PC-9 (cell line): ENCODE measurements around the gene SIPA1L2. TPM values are rescaled to one million over a fixed set of nuclear protein-coding genes. Genes with fewer than 3 reads are reported as not detected.

Source experiments
- Bru-seq: library from RNA; stranded (reverse); fragments of 400-500 nt; gene quantifications from one replicate; lab custom pipeline; 2021; lab: Mats Ljungman, UMichigan
- BruChase-seq, 2 experiments: library from RNA; stranded (reverse); fragments of 400-500 nt; gene quantifications; one replicate each; lab custom pipeline; 2021; lab: Mats Ljungman, UMichigan
- BruUV-seq: library from RNA; stranded (reverse); fragments of 400-500 nt; replicated peaks from 2 replicates; lab custom pipeline; 2021; lab: Mats Ljungman, UMichigan
- CTCF ChIA-PET: fragments of 300-600 bp; sonication (Branson Sonifier 250); formaldehyde crosslinking; loops from one replicate; lab custom pipeline; 2022; ENCODE audit warnings: antibody characterized with exemption; lab: Charles Lee
- POLR2A ChIA-PET: fragments of 300-600 bp; sonication (Branson Sonifier 250); formaldehyde crosslinking; loops from one replicate; lab custom pipeline; 2022; ENCODE audit warnings: antibody characterized with exemption; ENCODE audit not compliant: unreplicated experiment; lab: Charles Lee
- DNase-seq, 2 experiments: peaks; one replicate each; pipeline versions ENCODE4 v3.0.0 to v3.0.0-alpha.2; 2015 to 2022; ENCODE audit warnings: mixed read lengths in 1 of 2
- H2AFZ ChIP-seq: fragments of 200-600 bp; sonication (generic); 2 replicates; pipeline ENCODE4 v1.8.1; 2017; ENCODE audit warnings: antibody characterized with exemption
- H3F3A ChIP-seq: fragments of 200-600 bp; sonication (generic); 2 replicates; pipeline ENCODE4 v1.8.1; 2017; ENCODE audit warnings: antibody characterized with exemption, mild to moderate bottlenecking, low read depth; ENCODE audit not compliant: insufficient read depth
- H3K27ac ChIP-seq: fragments of 200-600 bp; sonication (generic); 2 replicates; pipeline ENCODE4 v1.6.1; 2016; ENCODE audit warnings: mixed run types
- H3K27me3 ChIP-seq: fragments of 200-600 bp; sonication (generic); 2 replicates; pipeline ENCODE4 v1.6.1; 2016; ENCODE audit warnings: low read depth, mixed run types; ENCODE audit not compliant: insufficient read depth
- H3K36me3 ChIP-seq: fragments of 200-600 bp; sonication (generic); 2 replicates; pipeline ENCODE4 v1.6.1; 2016; ENCODE audit warnings: low read depth, mixed run types
- H3K4me1 ChIP-seq: fragments of 200-600 bp; sonication (generic); replicated peaks from 2 replicates; pipeline ENCODE4 v1.6.1; 2016; ENCODE audit warnings: mixed run types; ENCODE audit not compliant: insufficient read depth
- H3K4me2 ChIP-seq: fragments of 200-600 bp; sonication (generic); 2 replicates; pipeline ENCODE4 v1.6.1; 2017; ENCODE audit warnings: mixed run types
- H3K4me3 ChIP-seq: fragments of 200-600 bp; sonication (generic); 2 replicates; pipeline ENCODE4 v1.6.1; 2016; ENCODE audit warnings: mixed run types
- H3K79me2 ChIP-seq: fragments of 200-600 bp; sonication (generic); 2 replicates; pipeline ENCODE4 v1.6.1; 2017; ENCODE audit warnings: low read depth, mixed run types
- H3K9me2 ChIP-seq: fragments of 200-600 bp; sonication (generic); 2 replicates; pipeline ENCODE4 v1.8.1; 2017; ENCODE audit warnings: mild to moderate bottlenecking; ENCODE audit not compliant: insufficient read depth
- H3K9me3 ChIP-seq: fragments of 200-600 bp; sonication (generic); 2 replicates; pipeline ENCODE4 v1.8.1; 2016; ENCODE audit warnings: low read depth; ENCODE audit not compliant: insufficient read depth
- H4K20me1 ChIP-seq: fragments of 200-600 bp; sonication (generic); 2 replicates; pipeline ENCODE4 v1.8.1; 2017; ENCODE audit not compliant: insufficient read depth
- CTCF ChIP-seq: fragments of 200-600 bp; sonication (generic); conservative IDR thresholded peaks from 2 replicates; pipeline ENCODE4 v1.6.1; 2017; ENCODE audit warnings: mixed run types, antibody characterized with exemption, mild to moderate bottlenecking, moderate library complexity
- EZH2 ChIP-seq: fragments of 200-600 bp; sonication (generic); IDR thresholded peaks from 2 replicates; pipeline ENCODE4 v1.8.0; 2017; ENCODE audit warnings: antibody characterized with exemption, low read depth
- intact Hi-C: fragments of 100-400 bp; cut with micrococcal nuclease; formaldehyde crosslinking; loops from one replicate; pipeline ENCODE4 v1.10.0; 2022; ENCODE audit not compliant: unreplicated experiment
- long read RNA-seq: library from polyadenylated mRNA; stranded (forward); transcript quantifications from one replicate; pipeline ENCODE4 v2.0.0, GENCODE V29; 2022
- total RNA-seq: library from RNA; stranded (reverse); gene quantifications from 2 replicates; pipeline ENCODE4 v1.2.3, GENCODE V29; 2021

SIPA1L2 gene
- total RNA-seq, result not detected in 2 replicates
- Bru-seq, nascent RNA, result percentile 4 among the genes with signal in this experiment
- percentile 4 among the genes with signal in this experiment for BruChase-seq, experiment 1, labeled RNA remaining after a 2-hour chase
- percentile 4 among the genes with signal in this experiment for BruChase-seq, experiment 2, labeled RNA remaining after a 6-hour chase
- long read RNA-seq, result 0 reads

- H3F3A ChIP-seq, result peaks cover 18% of the 10 kb centered on the region
- H3K27me3 ChIP-seq, result no peaks in the 10 kb centered on the region
- peak within 1 kb of the TSS; percentile 56 for H3K4me2 ChIP-seq
- no peaks in the 10 kb centered on the region for H3K9me3 ChIP-seq
- no peak within 1 kb of the TSS for H3K27ac ChIP-seq
- H3K4me3 ChIP-seq, result peak within 1 kb of the TSS; percentile 62
- peaks cover 20% of the 10 kb centered on the region for H3K4me1 ChIP-seq
- H3K79me2 ChIP-seq, result no peaks in the 10 kb centered on the region
- POLR2A ChIA-PET, result no interaction called here
- peak within 1 kb of the TSS; percentile 85 for H2AFZ ChIP-seq
- peak; percentile 61 to 85 for DNase-seq
- no peaks in the 10 kb centered on the region for H3K36me3 ChIP-seq
- no peaks in the 10 kb centered on the region for H3K9me2 ChIP-seq
- intact Hi-C loops, result no loop called here
- no peaks in the 10 kb centered on the region for H4K20me1 ChIP-seq
- CTCF ChIA-PET, result no interaction called here
- TF ChIP-seq EZH2, result no peak
- peak; percentile 66 for TF ChIP-seq CTCF
- BruUV-seq, result no TSS peak
These were observed at the start of gene SIPA1L2 for GRCh38 chr1:232630047-232630893. SIPA1L2 (minus strand) TSS chr1:232630133; CDS start chr1:232515339, 114,794 bp downstream.

- Histone ChIP-seq H3K4me3 (no peak overlapping the region), H3F3A (no peaks in the 10 kb centered on the region), H3K27me3 (peaks cover 3% of the 10 kb centered on the region; the same call in 1 of the 2 replicates), H3K4me1 (peaks cover 7% of the 10 kb centered on the region; the same call in 1 of the 2 replicates), H3K27ac (no peak overlapping the region), H3K4me2 (no peak overlapping the region), H3K36me3 (no peaks in the 10 kb centered on the region), H3K9me2 (no peaks in the 10 kb centered on the region), H3K9me3 (no peaks in the 10 kb centered on the region), H3K79me2 (no peaks in the 10 kb centered on the region), H2AFZ (peak overlapping the region; percentile 68; the same call in 1 of the 2 replicates), H4K20me1 (no peaks in the 10 kb centered on the region)
- TF ChIP-seq CTCF (no peak), EZH2 (no peak)
- intact Hi-C loops, result no loop called here
- ChIA-PET POLR2A (no interaction called here), CTCF (interaction anchor here (0.6 kb wide), 1 partner anchor 1693 kb away, joined by 3 read pairs; no protein-coding TSS in a partner anchor)
- DNase-seq, result peak in 1 of 2 experiments; percentile 64
- no TSS peak for BruUV-seq
These were observed 48.4 kb upstream of the SIPA1L2 start for GRCh38 chr1:232678185-232678886.

- Histone ChIP-seq H3K79me2 (no peaks in the 10 kb centered on the region), H3K4me2 (no peak overlapping the region), H3K27ac (no peak overlapping the region), H3K9me2 (no peaks in the 10 kb centered on the region), H4K20me1 (no peaks in the 10 kb centered on the region), H3K4me1 (peaks cover 7% of the 10 kb centered on the region; the same call in 1 of the 2 replicates), H3K9me3 (no peaks in the 10 kb centered on the region), H3K27me3 (peaks cover 3% of the 10 kb centered on the region; the same call in 1 of the 2 replicates), H3K36me3 (no peaks in the 10 kb centered on the region), H3K4me3 (no peak overlapping the region), H2AFZ (no peak overlapping the region), H3F3A (no peaks in the 10 kb centered on the region)
- POLR2A ChIA-PET, result no interaction called here
- CTCF ChIA-PET, result no interaction called here
- no peak for TF ChIP-seq EZH2
- no peak for TF ChIP-seq CTCF
- no TSS peak for BruUV-seq
- intact Hi-C loops, result no loop called here
- no peak for DNase-seq
These were observed 46.4 kb upstream of the SIPA1L2 start for GRCh38 chr1:232676307-232676706.
